OCI-LY1 (cell line): ENCODE measurements around the gene GGNBP2.

Source experiments
- H2AFZ ChIP-seq: fragments of 200-600 bp; sonication (generic), shearing (Covaris generic); 2 replicates; pipeline ENCODE4 v1.6.0; 2014; ENCODE audit warnings: antibody characterized with exemption, mild to moderate bottlenecking, low read length
- H3F3A ChIP-seq: fragments of 200-600 bp; sonication (generic), shearing (Covaris generic); 2 replicates; pipeline ENCODE4 v1.6.0; 2014; ENCODE audit warnings: mild to moderate bottlenecking, antibody characterized with exemption, low read length, moderate library complexity; ENCODE audit not compliant: insufficient read depth
- H3K27ac ChIP-seq: fragments of 200-600 bp; sonication (generic); 2 replicates; pipeline ENCODE4 v1.5.1; 2014; ENCODE audit warnings: low read length, mixed run types, mild to moderate bottlenecking, low read depth; ENCODE audit not compliant: poor library complexity, severe bottlenecking
- H3K27me3 ChIP-seq: fragments of 200-600 bp; sonication (generic); 2 replicates; pipeline ENCODE4 v1.6.0; 2014; ENCODE audit warnings: antibody characterized with exemption, mild to moderate bottlenecking, low read length, moderate library complexity; ENCODE audit not compliant: insufficient read depth
- H3K36me3 ChIP-seq: fragments of 200-600 bp; sonication (generic); 2 replicates; pipeline ENCODE4 v1.6.1; 2014; ENCODE audit warnings: mild to moderate bottlenecking, antibody characterized with exemption, low read length, moderate library complexity, mixed read lengths; ENCODE audit not compliant: insufficient read depth
- H3K4me1 ChIP-seq: fragments of 200-600 bp; sonication (generic); 2 replicates; pipeline ENCODE4 v1.5.1; 2014; ENCODE audit warnings: mild to moderate bottlenecking, low read length, moderate library complexity; ENCODE audit not compliant: insufficient read depth, severe bottlenecking
- H3K4me2 ChIP-seq: fragments of 200-600 bp; sonication (generic), shearing (Covaris generic); 2 replicates; pipeline ENCODE4 v1.6.1; 2014; ENCODE audit warnings: low read length
- H3K4me3 ChIP-seq: fragments of 200-600 bp; sonication (generic); 2 replicates; pipeline ENCODE4 v1.5.1; 2014; ENCODE audit warnings: low read length, low read depth, mild to moderate bottlenecking, mixed read lengths; ENCODE audit not compliant: poor library complexity, severe bottlenecking
- H3K79me2 ChIP-seq: fragments of 200-600 bp; shearing (Covaris generic); 2 replicates; pipeline ENCODE4 v1.6.1; 2016; ENCODE audit warnings: mixed run types, low read length, mixed read lengths; ENCODE audit not compliant: insufficient read depth
- H3K9ac ChIP-seq: fragments of 200-600 bp; sonication (generic), shearing (Covaris generic); 2 replicates; pipeline ENCODE4 v1.6.1; 2014; ENCODE audit warnings: mild to moderate bottlenecking, low read length, mixed read lengths
- H3K9me2 ChIP-seq: fragments of 200-600 bp; sonication (generic), shearing (Covaris generic); 2 replicates; pipeline ENCODE4 v1.6.1; 2014; ENCODE audit warnings: low read depth, mild to moderate bottlenecking, low read length, mixed read lengths
- H3K9me3 ChIP-seq: fragments of 200-600 bp; shearing (Covaris generic); 2 replicates; pipeline ENCODE4 v1.6.1; 2014; ENCODE audit warnings: low read length, mixed read lengths
- H4K20me1 ChIP-seq: fragments of 200-600 bp; sonication (generic), shearing (Covaris generic); 2 replicates; pipeline ENCODE4 v1.6.0; 2016; ENCODE audit warnings: mild to moderate bottlenecking, low read length; ENCODE audit not compliant: insufficient read depth
- CTCF ChIP-seq: fragments of 200-600 bp; sonication (generic), shearing (Covaris generic); IDR thresholded peaks from 2 replicates; pipeline ENCODE4 v1.5.1; 2017; ENCODE audit warnings: mild to moderate bottlenecking, antibody characterized with exemption, low read length, moderate library complexity, mixed read lengths
- EZH2 ChIP-seq: fragments of 200-600 bp; sonication (generic), shearing (Covaris generic); IDR thresholded peaks from 2 replicates; pipeline ENCODE4 v1.8.0; 2017; ENCODE audit warnings: borderline replicate concordance, mixed run types, mild to moderate bottlenecking, antibody characterized with exemption, low read length, moderate library complexity, mixed read lengths

Gene GGNBP2

GRCh38 chr17:36575028-36575427, 30.3 kb downstream of the GGNBP2 start:
- H3K9ac ChIP-seq, result no peak overlapping the region
- H3K27ac ChIP-seq, result no peak overlapping the region
- H3K4me2 ChIP-seq, result no peak overlapping the region
- H3F3A ChIP-seq, result no peaks in the 10 kb centered on the region
- H3K4me3 ChIP-seq, result no peak overlapping the region
- TF ChIP-seq CTCF (no peak), EZH2 (no peak)
- H3K36me3 ChIP-seq, result peaks cover 84% of the 10 kb centered on the region
- no peaks in the 10 kb centered on the region for H3K9me3 ChIP-seq
- H3K79me2 ChIP-seq, result peaks cover 22% of the 10 kb centered on the region
- H3K4me1 ChIP-seq, result no peaks in the 10 kb centered on the region
- H3K27me3 ChIP-seq, result no peaks in the 10 kb centered on the region
- no peaks in the 10 kb centered on the region for H3K9me2 ChIP-seq
- H2AFZ ChIP-seq, result no peak overlapping the region
- 0 out of 2 replicates have a peak, but pooled peaks cover 3% of the 10 kb centered on the region for H4K20me1 ChIP-seq

GRCh38 chr17:36576793-36577192, 32.1 kb downstream of the GGNBP2 start:
- Histone ChIP-seq H3K27ac (no peak overlapping the region), H3K9ac (no peak overlapping the region), H3F3A (no peaks in the 10 kb centered on the region), H2AFZ (no peak overlapping the region), H4K20me1 (0 out of 2 replicates have a peak, but pooled peaks cover 3% of the 10 kb centered on the region), H3K4me3 (no peak overlapping the region), H3K4me1 (no peaks in the 10 kb centered on the region), H3K79me2 (peaks cover 20% of the 10 kb centered on the region), H3K9me2 (no peaks in the 10 kb centered on the region), H3K36me3 (peaks cover 88% of the 10 kb centered on the region), H3K4me2 (no peak overlapping the region), H3K27me3 (no peaks in the 10 kb centered on the region), H3K9me3 (no peaks in the 10 kb centered on the region)
- TF ChIP-seq CTCF, result no peak
- no peak for TF ChIP-seq EZH2

GRCh38 chr17:36578671-36579070, 34.0 kb downstream of the GGNBP2 start:
- H3F3A ChIP-seq, result no peaks in the 10 kb centered on the region
- H4K20me1 ChIP-seq, result 0 out of 2 replicates have a peak, but pooled peaks cover 3% of the 10 kb centered on the region
- peaks cover 10% of the 10 kb centered on the region for H3K79me2 ChIP-seq
- no peaks in the 10 kb centered on the region for H3K9me3 ChIP-seq
- H3K27ac ChIP-seq, result no peak overlapping the region
- H3K9ac ChIP-seq, result no peak overlapping the region
- no peak overlapping the region for H2AFZ ChIP-seq
- H3K27me3 ChIP-seq, result no peaks in the 10 kb centered on the region
- TF ChIP-seq EZH2 (no peak), CTCF (no peak)
- H3K4me2 ChIP-seq, result no peak overlapping the region
- H3K9me2 ChIP-seq, result no peaks in the 10 kb centered on the region
- H3K36me3 ChIP-seq, result peaks cover 89% of the 10 kb centered on the region
- H3K4me1 ChIP-seq, result no peaks in the 10 kb centered on the region
- H3K4me3 ChIP-seq, result no peak overlapping the region
